Sciatic nerve (tissue), 2 donors: Measurements from ENCODE around the gene G3BP2. TPM values are rescaled to one million over a fixed set of nuclear protein-coding genes. Genes with fewer than 3 reads are reported as not detected.
"Not testable (repeated sequence)": the region's sequence is repeated elsewhere in the genome, so short reads cannot be mapped to it uniquely, and the experiment has no call there.

ENCODE experiments used
- ATAC-seq: fragments of 200-7000 bp; cut with Tn5 transposase; one replicate; pipeline ENCODE4 v1.9.1; 2020; ENCODE audit warnings: mild to moderate bottlenecking, moderate library complexity
- DNase-seq: peaks from one replicate; pipeline ENCODE4 v3.0.0-alpha.2; 2020; ENCODE audit warnings: low spot score
- intact Hi-C: fragments of 100-400 bp; cut with DNase I; formaldehyde crosslinking; loops from one replicate; pipeline ENCODE4 v1.14.2; 2022
- total RNA-seq: library from RNA; stranded (reverse); fragmentation: NEBNext Ultra II Directional; extraction: Animal tissue kit (Norgen Biotek cat#: 25700); gene quantifications from one replicate; pipeline ENCODE4 v1.2.1, GENCODE V29; 2021
- donor health status: DM: no; HTN: no; CAD: no.
- donor health status: DM: no; HTN: no; CAD: no.

Gene G3BP2
- total RNA-seq, 1 donor from 2014 or later, result 87.7 TPM

DNA sequence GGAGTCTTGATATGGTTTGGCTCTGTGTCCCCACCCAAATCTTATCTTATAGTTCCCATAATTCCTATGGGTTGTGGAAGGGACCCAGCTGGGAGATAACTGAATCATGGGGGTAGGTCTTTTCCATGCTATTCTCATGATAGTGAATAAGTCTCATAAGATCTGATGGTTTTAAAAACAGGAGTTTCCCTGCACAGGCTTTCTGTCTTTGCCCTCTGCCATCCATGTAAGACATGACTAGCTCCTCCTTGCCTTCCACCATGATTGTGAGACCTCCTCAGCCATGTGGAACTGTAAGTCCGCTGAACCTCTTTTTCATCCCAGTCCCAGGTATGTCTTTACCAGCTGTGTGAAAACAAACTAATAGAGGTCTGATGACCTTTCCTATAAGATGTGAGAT is 13.9 kb upstream of the G3BP2 start:
- DNase-seq, ATAC-seq, intact Hi-C loops: not testable (repeated sequence)

GRCh38 chr4:75686346-75686745 is 13.1 kb upstream of the G3BP2 start:
- intact Hi-C loops, result no loop called here
- ATAC-seq (no peak), DNase-seq (no peak)

GRCh38 chr4:75685546-75686189 is 12.5 kb upstream of the G3BP2 start:
- ATAC-seq (no peak), DNase-seq (no peak)
- intact Hi-C loops, result no loop called here

- no peak for DNase-seq
- intact Hi-C loops, result no loop called here
- no peak for ATAC-seq
Measured at GRCh38 chr4:75683482-75684155, 10.4 kb upstream of the G3BP2 start.

- intact Hi-C loops, result loop anchor here (10.0 kb wide), 1 partner anchor 45 kb away; the partner anchor contains the start of gene USO1
- DNase-seq (no peak), ATAC-seq (no peak)
Measured at GRCh38 chr4:75679876-75680575, 6.8 kb upstream of the G3BP2 start.

- DNase-seq, result no peak
- intact Hi-C loops, result loop anchor here (10.0 kb wide), 1 partner anchor 46 kb away; the partner anchor contains the start of gene USO1
- ATAC-seq, result no peak
Measured at GRCh38 chr4:75678965-75679364, 5.8 kb upstream of the G3BP2 start.

GRCh38 chr4:75678473-75678872 is 5.3 kb upstream of the G3BP2 start:
- intact Hi-C loops, result loop anchor here (10.0 kb wide), 1 partner anchor 46 kb away; the partner anchor contains the start of gene USO1
- ATAC-seq, result no peak
- DNase-seq, result no peak

DNA sequence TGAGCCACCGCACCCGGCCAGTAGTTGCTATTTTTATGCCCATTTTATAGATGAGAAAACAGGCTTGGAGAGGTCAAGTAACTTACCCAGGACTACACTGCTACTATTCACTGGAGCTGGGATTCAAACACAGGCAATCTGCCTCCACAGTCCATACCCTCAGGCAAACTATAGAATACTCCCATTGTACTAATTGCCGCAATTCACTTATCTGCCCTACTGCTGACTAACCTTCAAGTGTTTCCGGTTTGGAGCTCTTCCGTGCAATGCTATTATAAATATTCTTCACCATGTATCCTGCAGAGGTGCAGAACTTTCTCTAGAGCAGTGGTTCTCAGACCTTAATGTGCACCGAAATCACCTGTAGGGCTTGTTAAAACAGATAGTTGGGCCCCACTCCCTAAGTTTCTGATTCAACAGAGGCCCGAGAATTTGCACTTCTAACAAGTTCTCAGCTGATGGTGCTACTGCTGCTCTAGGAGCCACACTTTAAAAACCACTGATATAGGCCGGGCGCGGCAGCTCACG is 1.9 kb upstream of the G3BP2 start:
- no peak for DNase-seq
- intact Hi-C loops, result loop anchor here (10.0 kb wide), 1 partner anchor 50 kb away; the partner anchor contains the start of gene USO1

DNA sequence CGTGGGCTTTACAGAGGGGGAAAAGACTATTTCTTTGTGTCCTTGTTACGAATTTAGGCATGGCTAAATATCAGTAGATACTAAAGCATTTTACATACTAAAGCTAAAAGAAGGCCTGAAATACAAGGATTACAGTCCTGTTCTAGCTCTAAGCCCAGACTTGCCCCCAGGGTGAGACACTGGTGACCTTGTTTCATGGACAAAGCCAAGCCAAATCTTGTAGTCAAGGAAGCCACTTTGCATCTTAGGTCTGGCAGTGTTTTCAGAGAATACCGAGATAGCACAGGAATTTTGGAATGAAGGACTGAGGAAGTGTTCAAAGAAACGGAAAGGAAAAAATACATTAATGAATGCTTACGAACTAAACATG is 733 bp upstream of the G3BP2 start:
- peak; percentile 0 for ATAC-seq

More for the DNA sequence above, 1.9 kb upstream of the G3BP2 start:
- no peak for ATAC-seq

DNA sequence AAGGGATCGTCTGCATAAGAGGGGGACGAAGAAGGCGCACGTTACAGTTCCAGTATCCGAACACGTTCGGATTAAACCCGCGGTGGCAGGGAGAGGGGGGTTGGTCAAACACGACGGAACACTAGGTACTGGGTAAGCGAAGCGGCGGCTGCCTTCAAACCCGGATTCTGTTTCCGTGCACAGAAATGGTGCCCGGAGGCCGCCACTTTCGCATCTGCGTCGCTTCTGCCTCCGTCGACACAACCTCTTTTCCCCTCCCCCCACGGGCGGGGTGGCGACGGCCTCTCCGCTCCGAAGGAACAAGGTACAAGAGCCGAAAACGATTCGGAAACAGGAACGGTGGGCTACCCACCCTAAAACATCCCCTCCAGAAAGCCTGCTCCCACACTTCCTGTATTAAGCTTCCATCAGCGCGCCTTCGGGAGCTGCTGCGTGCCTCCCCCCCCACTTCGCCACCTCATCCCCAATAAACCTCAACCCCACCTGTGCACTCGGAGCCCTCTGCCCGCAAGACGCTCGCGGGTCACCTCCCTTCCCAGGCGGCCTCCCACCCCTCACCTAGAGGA is 667 bp downstream of the G3BP2 start:
- intact Hi-C loops, result loop anchor here (10.0 kb wide), 1 partner anchor 52 kb away; the partner anchor contains the start of gene USO1
- peak; percentile 50 for ATAC-seq
- peak; percentile 83 for DNase-seq

More for the DNA sequence above, 733 bp upstream of the G3BP2 start:
- no peak for DNase-seq
- intact Hi-C loops, result loop anchor here (10.0 kb wide), 1 partner anchor 51 kb away; the partner anchor contains the start of gene USO1

- intact Hi-C loops, result loop anchor here (10.0 kb wide), 1 partner anchor 53 kb away; the partner anchor contains the start of gene USO1
- ATAC-seq (no peak), DNase-seq (no peak)
Measured at GRCh38 chr4:75671802-75672421, 1.3 kb downstream of the G3BP2 start.

DNA sequence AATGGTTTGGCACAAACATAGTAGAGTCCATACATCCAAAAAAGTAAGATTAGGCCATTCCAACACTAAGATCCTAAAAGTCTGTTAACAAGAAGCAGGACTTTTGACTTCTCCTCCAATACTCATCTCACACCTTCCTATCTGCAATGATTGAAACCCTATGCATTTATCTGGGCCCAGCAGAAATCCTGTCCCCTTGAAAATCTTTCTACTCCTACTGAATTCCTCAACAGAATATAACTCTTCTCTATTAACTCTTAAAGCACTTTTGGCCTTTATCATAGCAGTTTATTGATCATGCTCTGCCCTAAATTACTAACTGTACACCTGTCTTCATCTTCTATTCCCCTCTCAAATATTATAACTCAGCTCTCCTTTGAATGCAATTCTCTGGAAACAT is 4.6 kb downstream of the G3BP2 start:
- ATAC-seq (no peak), DNase-seq (no peak)
- intact Hi-C loops, result no loop called here

GRCh38 chr4:75667636-75668035 is 5.6 kb downstream of the G3BP2 start:
- DNase-seq, intact Hi-C loops, ATAC-seq: not testable (repeated sequence)

GRCh38 chr4:75666299-75666698 is 6.9 kb downstream of the G3BP2 start:
- ATAC-seq, result no peak
- intact Hi-C loops, result no loop called here

DNA sequence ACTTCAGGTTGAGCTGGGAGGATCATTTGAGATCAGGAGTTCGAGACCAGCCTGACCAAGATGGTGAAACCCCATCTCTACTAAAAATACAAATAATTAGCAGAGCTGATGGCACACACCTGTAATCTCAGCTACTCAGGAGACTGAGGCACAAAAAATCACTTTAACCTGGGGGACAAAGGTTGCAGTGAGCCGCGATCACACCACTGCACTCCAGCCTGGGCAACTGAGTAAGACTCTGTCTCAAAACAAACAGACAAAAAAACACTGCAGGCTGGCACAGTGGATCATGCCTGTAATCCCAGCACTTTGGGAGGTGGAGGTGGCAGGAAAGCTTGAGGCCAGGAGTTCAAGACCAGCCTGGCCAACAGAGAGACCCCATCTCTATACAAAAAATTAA is 8.6 kb downstream of the G3BP2 start:
- intact Hi-C loops, DNase-seq, ATAC-seq: not testable (repeated sequence)

More at GRCh38 chr4:75666299-75666698, 6.9 kb downstream of the G3BP2 start:
- DNase-seq, result no peak

DNA sequence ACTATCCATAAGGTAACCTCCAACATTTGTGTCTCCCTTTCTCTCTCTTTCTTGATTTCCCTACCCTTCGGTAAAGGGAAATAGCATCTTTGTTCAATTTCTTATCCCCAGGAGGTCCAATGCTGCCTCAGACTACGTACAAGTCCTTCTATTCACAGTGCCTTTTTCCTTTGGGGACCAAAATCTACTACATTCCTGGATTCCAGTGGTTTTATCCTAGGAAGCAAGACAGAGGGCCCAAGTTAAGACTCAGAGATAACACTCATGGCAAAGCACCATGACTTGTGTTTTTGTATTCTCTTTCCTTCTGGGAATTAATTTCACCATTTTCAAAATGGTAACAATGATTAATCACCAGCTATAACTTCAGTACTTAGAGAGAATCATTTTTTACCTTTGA is 10.6 kb downstream of the G3BP2 start:
- no peak for DNase-seq
- no peak for ATAC-seq
- intact Hi-C loops, result no loop called here

- intact Hi-C loops, result no loop called here
- DNase-seq (no peak), ATAC-seq (no peak)
Measured at GRCh38 chr4:75660491-75660890, 12.7 kb downstream of the G3BP2 start.

DNA sequence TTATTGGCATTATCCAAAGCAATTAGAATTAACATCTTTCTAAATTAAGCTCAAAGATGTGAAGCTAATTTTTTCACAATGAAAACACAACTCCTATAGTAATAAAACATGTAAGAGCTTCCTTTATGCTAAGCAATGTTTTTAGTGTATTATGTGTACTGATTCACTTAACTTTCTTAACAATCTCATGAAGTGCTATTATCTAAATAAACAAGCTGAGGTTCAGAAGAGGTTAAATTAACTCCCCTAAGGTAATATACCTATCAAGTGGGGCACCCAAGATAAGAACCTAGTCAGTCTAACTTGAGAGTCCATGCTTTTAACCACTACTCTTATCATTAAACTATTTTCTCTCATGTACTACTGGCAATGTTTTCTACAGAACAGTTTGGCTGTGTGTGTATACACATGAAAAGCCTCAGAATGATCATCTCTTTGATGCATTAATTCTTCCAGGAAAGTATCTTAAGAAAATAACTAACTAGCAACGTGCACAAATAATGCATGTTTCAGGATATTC is 13.6 kb downstream of the G3BP2 start:
- DNase-seq (no peak), ATAC-seq (no peak)
- intact Hi-C loops, result no loop called here
